CD4-positive, alpha-beta T cell treated with Interferon alpha-2 for 1 hour (primary cell): ENCODE measurements around the gene UBE2D3.
"Not testable (repeated sequence)": the region's sequence is repeated elsewhere in the genome, so short reads cannot be mapped to it uniquely, and the experiment has no call there.

Experiments used
- DNase-seq, 2 donors: peaks; one replicate each; pipeline ENCODE4 v3.0.0-alpha.2; 2020 to 2022

UBE2D3 gene

GRCh38 chr4:102826890-102827673 lies at the start of gene UBE2D3:
TSS of gene UBE2D3 (minus strand) at chr4:102827551. CDS start at chr4:102826508, 1,043 bp downstream.
- DNase-seq = peak; percentile 94 to 96

- peak in 1 of 2 donors; percentile 14 for DNase-seq
These were observed 44.4 kb upstream of the UBE2D3 start for GRCh38 chr4:102871772-102872171.

- peak in 1 of 2 donors; percentile 14 for DNase-seq
These were observed 42.3 kb upstream of the UBE2D3 start for GRCh38 chr4:102869569-102870197.

- peak; percentile 89 to 92 for DNase-seq
These were observed 41.6 kb upstream of the UBE2D3 start, which contains the start of gene CISD2 for GRCh38 chr4:102868781-102869568. TSS of gene CISD2 (plus strand) at chr4:102868992. CDS start at chr4:102869085, 93 bp downstream.

- no peak for DNase-seq
These were observed 40.9 kb upstream of the UBE2D3 start for GRCh38 chr4:102868153-102868780.

GRCh38 chr4:102867278-102868152 lies 40.2 kb upstream of the UBE2D3 start:
- peak in 1 of 2 donors; percentile 11 for DNase-seq

GRCh38 chr4:102865327-102865726 lies 38.0 kb upstream of the UBE2D3 start:
- not testable (repeated sequence) for DNase-seq

GRCh38 chr4:102862747-102863146 lies 35.4 kb upstream of the UBE2D3 start:
- DNase-seq = no peak

GRCh38 chr4:102862016-102862415 lies 34.7 kb upstream of the UBE2D3 start:
- DNase-seq = no peak

GRCh38 chr4:102860611-102861324 lies 33.4 kb upstream of the UBE2D3 start:
- no peak for DNase-seq

- DNase-seq = no peak
These were observed 31.6 kb upstream of the UBE2D3 start for GRCh38 chr4:102858828-102859464.

- no peak for DNase-seq
These were observed 23.0 kb upstream of the UBE2D3 start for GRCh38 chr4:102850370-102850769.

- no peak for DNase-seq
These were observed 22.3 kb upstream of the UBE2D3 start for GRCh38 chr4:102849579-102850104.

- no peak for DNase-seq
These were observed 20.3 kb upstream of the UBE2D3 start for GRCh38 chr4:102847687-102848086.

- DNase-seq = no peak
These were observed 16.6 kb upstream of the UBE2D3 start for GRCh38 chr4:102843938-102844337.

GRCh38 chr4:102843273-102843672 lies 15.9 kb upstream of the UBE2D3 start:
- DNase-seq = no peak

GRCh38 chr4:102842367-102842766 lies 15.0 kb upstream of the UBE2D3 start:
- no peak for DNase-seq

GRCh38 chr4:102836596-102836995 lies 9.2 kb upstream of the UBE2D3 start:
- no peak for DNase-seq

- no peak for DNase-seq
These were observed 5.3 kb upstream of the UBE2D3 start for GRCh38 chr4:102832667-102833066.

GRCh38 chr4:102832105-102832504 lies 4.8 kb upstream of the UBE2D3 start:
- no peak for DNase-seq
